Glutamatergic neuron (in vitro differentiated cells): Measurements from ENCODE around the gene FAM184A. TPM values are rescaled to one million over a fixed set of nuclear protein-coding genes. Genes with fewer than 3 reads are reported as not detected.

Source experiments
- DNase-seq: peaks from one replicate; pipeline ENCODE4 v3.0.0; 2022
- H3K27ac Mint-ChIP-seq: one replicate; pipeline ENCODE4 v1.8.0; 2020; ENCODE audit warnings: mild to moderate bottlenecking, mixed read lengths, inconsistent platforms; ENCODE audit not compliant: unreplicated experiment
- H3K27me3 Mint-ChIP-seq: one replicate; pipeline ENCODE4 v1.8.0; 2020; ENCODE audit warnings: mild to moderate bottlenecking, moderate library complexity, mixed read lengths, inconsistent platforms; ENCODE audit not compliant: unreplicated experiment
- H3K36me3 Mint-ChIP-seq: one replicate; pipeline ENCODE4 v1.8.0; 2020; ENCODE audit warnings: mild to moderate bottlenecking, mixed read lengths, inconsistent platforms; ENCODE audit not compliant: unreplicated experiment
- H3K4me1 Mint-ChIP-seq: one replicate; pipeline ENCODE4 v1.8.0; 2020; ENCODE audit warnings: mild to moderate bottlenecking, low read depth, mixed read lengths, inconsistent platforms; ENCODE audit not compliant: unreplicated experiment
- H3K4me3 Mint-ChIP-seq: one replicate; pipeline ENCODE4 v1.8.0; 2020; ENCODE audit warnings: mild to moderate bottlenecking, mixed read lengths, inconsistent platforms; ENCODE audit not compliant: unreplicated experiment
- H3K9me3 Mint-ChIP-seq: one replicate; pipeline ENCODE4 v1.8.0; 2020; ENCODE audit warnings: mild to moderate bottlenecking, moderate library complexity, mixed read lengths, inconsistent platforms; ENCODE audit not compliant: unreplicated experiment
- CTCF ChIP-seq: fragments of 200-600 bp; sonication (generic); IDR thresholded peaks from one replicate; pipeline ENCODE4 v1.5.0; 2021; ENCODE audit not compliant: partially characterized antibody, unreplicated experiment
- long read RNA-seq: library from polyadenylated mRNA; unstranded; transcript quantifications from one replicate; pipeline ENCODE4 v2.0.0, GENCODE V29; 2020; ENCODE audit not compliant: unreplicated experiment
- total RNA-seq: library from RNA; stranded (reverse); fragmentation: NEBNext Ultra II Directional; extraction: Animal tissue kit (Norgen Biotek cat#: 25700); gene quantifications from one replicate; pipeline ENCODE4 v1.2.1, GENCODE V29; 2021; ENCODE audit not compliant: unreplicated experiment

Gene FAM184A
- 20.0 TPM for total RNA-seq
- long read RNA-seq, full-length matches to known transcripts: 1 of 3 reads
- long read RNA-seq, partial matches to known transcripts: 1 of 3 reads
- long read RNA-seq, other reads (novel, unspliced or antisense): 1 of 3 reads

DNA sequence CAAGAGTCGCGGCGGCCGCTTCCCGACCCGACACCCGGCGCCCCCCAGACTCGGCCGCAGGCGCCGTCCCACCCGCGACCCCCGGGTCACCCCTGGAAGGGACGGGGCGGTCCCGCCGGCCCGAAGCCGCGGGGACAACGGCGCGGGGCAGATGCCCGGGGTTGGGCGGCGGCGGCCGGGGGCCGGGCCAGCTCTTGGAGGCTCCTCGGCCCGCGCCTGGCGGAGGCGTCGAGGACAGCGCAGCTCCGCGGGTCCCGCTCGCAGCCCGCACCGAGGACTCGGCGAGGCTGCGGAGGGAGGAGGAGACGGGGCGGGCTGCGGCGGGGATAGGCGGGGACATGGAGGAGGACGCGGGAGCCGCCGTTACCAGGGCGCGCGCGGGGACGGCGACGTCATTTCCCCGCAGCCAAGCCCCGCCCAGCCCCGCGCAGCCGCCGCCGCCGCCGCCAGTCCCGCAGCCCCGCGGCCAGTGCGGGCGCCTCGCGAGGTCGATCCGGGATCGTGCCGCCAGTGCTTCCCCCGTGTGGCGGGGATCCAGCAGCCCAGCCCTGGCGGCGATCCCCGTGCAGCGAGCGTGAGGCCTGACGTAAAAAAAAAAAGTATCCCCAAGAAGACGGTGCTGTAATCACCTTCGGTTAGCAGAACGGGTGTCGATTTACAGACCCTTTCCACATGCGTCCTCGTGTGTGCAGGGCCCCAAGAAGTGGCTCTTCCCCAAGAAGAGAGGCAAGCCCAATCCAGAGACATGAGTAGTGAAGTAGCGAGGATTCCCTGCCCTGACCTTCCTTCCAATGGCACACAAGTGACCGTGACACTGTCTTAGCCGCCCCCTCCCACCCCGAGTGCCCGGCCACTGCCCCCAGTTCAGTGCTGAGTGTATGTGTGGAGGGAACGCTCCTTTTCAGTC is at the start of gene FAM184A:
Gene FAM184A, minus strand, starts transcription at position 289 of the 907 bp plus-strand sequence. CDS start 365 bp downstream, outside the sequence.
- peaks cover 16% of the 10 kb centered on the region for H3K4me1 Mint-ChIP-seq
- H3K9me3 Mint-ChIP-seq: peaks cover 16% of the 10 kb centered on the region
- TF ChIP-seq CTCF: peak; percentile 23
- peak within 1 kb of the TSS; percentile 97 for H3K4me3 Mint-ChIP-seq
- H3K27ac Mint-ChIP-seq: peak within 1 kb of the TSS; percentile 91
- peaks cover 11% of the 10 kb centered on the region for H3K27me3 Mint-ChIP-seq
- DNase-seq: peak; percentile 91
- H3K36me3 Mint-ChIP-seq: peaks cover 21% of the 10 kb centered on the region

- no peak for TF ChIP-seq CTCF
- H3K9me3 Mint-ChIP-seq: peaks cover 2% of the 10 kb centered on the region
- no peak for DNase-seq
- H3K27ac Mint-ChIP-seq: no peak overlapping the region
- peaks cover 17% of the 10 kb centered on the region for H3K4me1 Mint-ChIP-seq
- no peak overlapping the region for H3K4me3 Mint-ChIP-seq
- no peaks in the 10 kb centered on the region for H3K36me3 Mint-ChIP-seq
- peaks cover 2% of the 10 kb centered on the region for H3K27me3 Mint-ChIP-seq
Measured at GRCh38 chr6:119127627-119128026, 49.2 kb upstream of the FAM184A start.

- H3K9me3 Mint-ChIP-seq: peaks cover 2% of the 10 kb centered on the region
- H3K36me3 Mint-ChIP-seq: no peaks in the 10 kb centered on the region
- no peak for TF ChIP-seq CTCF
- no peak overlapping the region for H3K27ac Mint-ChIP-seq
- H3K4me1 Mint-ChIP-seq: peaks cover 10% of the 10 kb centered on the region
- DNase-seq: no peak
- peaks cover 2% of the 10 kb centered on the region for H3K27me3 Mint-ChIP-seq
- no peak overlapping the region for H3K4me3 Mint-ChIP-seq
Measured at GRCh38 chr6:119126826-119127225, 48.4 kb upstream of the FAM184A start.

DNA sequence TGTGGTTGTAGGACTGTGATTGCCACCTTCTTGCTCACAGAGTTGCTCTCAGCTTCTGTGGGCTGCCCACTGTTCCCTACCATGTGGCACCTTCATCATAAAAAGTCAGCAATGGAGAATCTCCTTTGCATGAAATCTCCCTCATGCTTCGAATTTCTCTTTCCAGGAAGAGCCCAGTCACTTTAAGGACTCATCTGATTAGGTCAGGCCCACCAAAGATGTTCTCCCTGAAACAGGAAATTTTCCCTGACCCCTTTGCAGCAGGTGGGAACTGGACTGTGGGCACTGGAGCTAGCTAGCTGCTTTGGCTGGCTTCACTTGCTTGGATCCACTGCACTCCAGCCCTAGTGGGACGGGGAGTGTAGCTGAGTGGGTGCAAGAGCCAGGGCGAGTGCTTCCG is 47.7 kb upstream of the FAM184A start:
- Mint-ChIP-seq H3K4me3 (no peak overlapping the region), H3K27ac (no peak overlapping the region), H3K9me3 (peaks cover 2% of the 10 kb centered on the region), H3K4me1 (peaks cover 10% of the 10 kb centered on the region), H3K27me3 (peaks cover 2% of the 10 kb centered on the region), H3K36me3 (no peaks in the 10 kb centered on the region)
- no peak for TF ChIP-seq CTCF
- DNase-seq: no peak

GRCh38 chr6:119125576-119125975 is 47.1 kb upstream of the FAM184A start:
- Mint-ChIP-seq H3K36me3 (no peaks in the 10 kb centered on the region), H3K4me3 (no peak overlapping the region), H3K4me1 (peaks cover 10% of the 10 kb centered on the region), H3K9me3 (peaks cover 2% of the 10 kb centered on the region), H3K27ac (no peak overlapping the region), H3K27me3 (peaks cover 2% of the 10 kb centered on the region)
- TF ChIP-seq CTCF: no peak
- DNase-seq: no peak
